GM12878 (cell line): ENCODE results near the gene EXOC7. TPM values are rescaled to one million over a fixed set of nuclear protein-coding genes. Genes with fewer than 3 reads are reported as not detected.

Source experiments
- ATAC-seq: fragments of 200-7000 bp; cut with Tn5 transposase; 3 replicates; pipeline ENCODE4 v1.9.1; 2020; ENCODE audit warnings: mild to moderate bottlenecking, moderate library complexity
- BruUV-seq: library from RNA; stranded (reverse); fragments of 400-500 nt; replicated peaks from 2 replicates; lab custom pipeline; 2021; lab: Mats Ljungman, UMichigan
- CTCF ChIA-PET: fragments of 300-600 bp; sonication (Branson Sonifier 250); formaldehyde crosslinking; extraction: SDS; loops from one replicate; lab custom pipeline; 2021; ENCODE audit warnings: inconsistent platforms; lab: Yijun Ruan, JAX
- POLR2A ChIA-PET: fragments of 350-600 bp; formaldehyde crosslinking; extraction: SDS; loops from one replicate; lab custom pipeline; 2021; ENCODE audit warnings: inconsistent platforms; lab: Charles Lee
- RAD21 ChIA-PET: fragments of 300-600 bp; sonication (Branson Sonifier 250); formaldehyde crosslinking; loops from one replicate; lab custom pipeline; 2023; ENCODE audit warnings: antibody characterized with exemption; ENCODE audit not compliant: unreplicated experiment; lab: Charles Lee
- SMC1A ChIA-PET: fragments of 300-600 bp; sonication (Branson Sonifier 250); formaldehyde crosslinking; loops from one replicate; lab custom pipeline; 2023; ENCODE audit not compliant: unreplicated experiment, uncharacterized antibody; lab: Charles Lee
- DNase-seq: peaks from one replicate; pipeline ENCODE4 v3.0.0-alpha.2; 2011; ENCODE audit warnings: low read depth, low spot score
- FAIRE-seq: peaks from 3 replicates; lab custom pipeline; 2011; peaks lifted over from hg19 to GRCh38; lab: Jason Lieb, UNC
- H2AFZ ChIP-seq: 2 replicates; pipeline ENCODE4 v1.6.0; 2011; ENCODE audit warnings: low read depth, low read length, control low read depth; ENCODE audit not compliant: control insufficient read depth
- H3K27ac ChIP-seq: 2 replicates; pipeline ENCODE4 v1.5.1; 2011; ENCODE audit warnings: control low read depth; ENCODE audit not compliant: control insufficient read depth, insufficient read depth
- H3K27me3 ChIP-seq, 2 experiments: replicated peaks in 1 of 2; 2 replicates each; pipeline versions ENCODE4 v1.6.0 to v1.6.1; 2011; ENCODE audit warnings: low read length in 1 of 2; ENCODE audit not compliant: control insufficient read depth in 2 of 2, insufficient read depth in 2 of 2
- H3K36me3 ChIP-seq, 2 experiments: 2 replicates each; pipeline ENCODE4 v1.5.1; 2011; ENCODE audit warnings: low read length in 1 of 2; ENCODE audit not compliant: control insufficient read depth in 2 of 2, insufficient read depth in 2 of 2
- H3K4me1 ChIP-seq: 2 replicates; pipeline ENCODE4 v1.6.1; 2011; ENCODE audit warnings: mild to moderate bottlenecking, low read length, moderate library complexity, mixed read lengths; ENCODE audit not compliant: control insufficient read depth, insufficient read depth
- H3K4me2 ChIP-seq: 2 replicates; pipeline ENCODE4 v1.6.0; 2011; ENCODE audit warnings: control low read depth; ENCODE audit not compliant: control insufficient read depth, insufficient read depth
- H3K4me3 ChIP-seq: fragments of 200-600 bp; sonication (generic); 2 replicates; pipeline ENCODE4 v1.5.1; 2016
- H3K79me2 ChIP-seq: 2 replicates; pipeline ENCODE4 v1.6.0; 2011; ENCODE audit warnings: low read length; ENCODE audit not compliant: control insufficient read depth, insufficient read depth
- H3K9ac ChIP-seq: 2 replicates; pipeline ENCODE4 v1.8.0; 2011; ENCODE audit warnings: low read length, control low read depth, mixed read lengths; ENCODE audit not compliant: control insufficient read depth, insufficient read depth
- H3K9me3 ChIP-seq: replicated peaks from 3 replicates; pipeline ENCODE4 v1.5.1; 2011; ENCODE audit warnings: mild to moderate bottlenecking, low read length; ENCODE audit not compliant: control insufficient read depth, insufficient read depth
- H4K20me1 ChIP-seq: 2 replicates; pipeline ENCODE4 v1.6.0; 2011; ENCODE audit not compliant: control insufficient read depth, insufficient read depth
- CBFB ChIP-seq: IDR thresholded peaks from 2 replicates; pipeline ENCODE4 v1.6.1; 2016; ENCODE audit warnings: antibody characterized with exemption, low read depth
- CBX3 ChIP-seq: fragments of 200-600 bp; sonication (generic); IDR thresholded peaks from 2 replicates; pipeline ENCODE4 v1.6.1; 2016; ENCODE audit warnings: low read depth, borderline replicate concordance
- ETV6 ChIP-seq, 2 experiments: fragments of 450-650 bp in 1 of 2; IDR thresholded peaks in 1 of 2; conservative IDR thresholded peaks in 1 of 2; 2 replicates each; pipeline ENCODE4 v1.6.1; 2014; ENCODE audit warnings: antibody characterized with exemption in 1 of 2, borderline replicate concordance in 1 of 2, low read depth in 1 of 2, mild to moderate bottlenecking in 1 of 2, moderate library complexity in 1 of 2
- IKZF2 ChIP-seq, 2 experiments: fragments of 450-650 bp; IDR thresholded peaks; 2 replicates each; pipeline ENCODE4 v1.6.1; 2017; ENCODE audit warnings: mild to moderate bottlenecking in 2 of 2, moderate library complexity in 2 of 2
- KAT2A ChIP-seq: conservative IDR thresholded peaks from 2 replicates; pipeline ENCODE4 v1.6.1; 2011; ENCODE audit warnings: low read depth, low read length; ENCODE audit not compliant: control insufficient read depth
- NFYB ChIP-seq: IDR thresholded peaks from 2 replicates; pipeline ENCODE4 v1.6.1; 2011; ENCODE audit warnings: low read depth, mild to moderate bottlenecking, low read length, improper control_type of control experiment, moderate library complexity; ENCODE audit not compliant: insufficient read depth
- PAX5 ChIP-seq: IDR thresholded peaks from 2 replicates; pipeline ENCODE4 v1.6.1; 2011; ENCODE audit warnings: low read depth, low read length, borderline replicate concordance
- RAD51 ChIP-seq: fragments of 450-650 bp; IDR thresholded peaks from 2 replicates; pipeline ENCODE4 v1.6.1; 2016; ENCODE audit warnings: moderate library complexity, mild to moderate bottlenecking, inconsistent platforms
- RB1 ChIP-seq: fragments of 450-650 bp; formaldehyde crosslinking; IDR thresholded peaks from 2 replicates; pipeline ENCODE4 v1.6.1; 2017; ENCODE audit warnings: mild to moderate bottlenecking, borderline replicate concordance
- RBBP5 ChIP-seq: fragments of 200-600 bp; sonication (generic); conservative IDR thresholded peaks from 2 replicates; pipeline ENCODE4 v1.6.1; 2016
- RUNX3 ChIP-seq: IDR thresholded peaks from 2 replicates; pipeline ENCODE4 v1.6.1; 2012; ENCODE audit warnings: low read length, inconsistent platforms
- SP1 ChIP-seq: IDR thresholded peaks from one replicate; pipeline ENCODE4 v1.6.1; 2011; ENCODE audit warnings: low read depth, low read length
- SPI1 ChIP-seq: IDR thresholded peaks from 2 replicates; pipeline ENCODE4 v1.6.1; 2011; ENCODE audit warnings: low read depth, mild to moderate bottlenecking, low read length, moderate library complexity, borderline replicate concordance; ENCODE audit not compliant: insufficient read depth
- STAT3 ChIP-seq: IDR thresholded peaks from 2 replicates; pipeline ENCODE4 v1.6.1; 2011; ENCODE audit warnings: low read depth, low read length, improper control_type of control experiment
- SUPT20H ChIP-seq: IDR thresholded peaks from 2 replicates; pipeline ENCODE4 v1.6.1; 2011; ENCODE audit warnings: low read depth, mild to moderate bottlenecking, low read length, moderate library complexity, borderline replicate concordance; ENCODE audit not compliant: control insufficient read depth
- ZNF384 ChIP-seq: IDR thresholded peaks from 2 replicates; pipeline ENCODE4 v1.6.1; 2012; ENCODE audit warnings: low read depth, mild to moderate bottlenecking, low read length, improper control_type of control experiment, borderline replicate concordance
- WGBS: methylation state at CpG from one replicate; pipeline ENCODE4 v1.1.6; 2016; ENCODE audit warnings: low lambda C conversion rate; ENCODE audit not compliant: insufficient replicate concordance, insufficient coverage; ENCODE audit errors: missing lambda C conversion rate; 5-methylcytosine and 5-hydroxymethylcytosine counted together
- in situ Hi-C: fragments of 300-500 bp; cut with MboI; formaldehyde crosslinking; loops from 9 replicates; pipeline ENCODE4 v1.14.3; 2018; ENCODE audit warnings: mixed read lengths
- intact Hi-C: fragments of 100-400 bp; cut with micrococcal nuclease; formaldehyde crosslinking; loops from one replicate; pipeline ENCODE4 v1.14.2; 2022; ENCODE audit not compliant: unreplicated experiment
- polyA plus RNA-seq, 11 experiments: library from polyadenylated mRNA; depleted of rRNA in 4 of 11; unstranded in 6 of 11; stranded (reverse) in 5 of 11; fragments of >200 nt; fragmentation: Nextera tagmentation in 4 of 11; fragmentation: Illumina TruSeq in 1 of 11; extraction: Ambion mirVana in 4 of 11; extraction: Trizol in 1 of 11; gene quantifications; 1 replicate in 1 of 11; 2 replicates in 10 of 11; pipeline versions ENCODE4 v1.2.1 to v1.2.3, GENCODE V29; 2011 to 2016; ENCODE audit warnings: inconsistent platforms in 2 of 11, missing spikeins in 2 of 11, low read depth in 1 of 11
- total RNA-seq, 4 experiments: library from RNA; depleted of rRNA in 3 of 4; stranded (reverse); fragments of >200 nt in 3 of 4; fragmentation: Illumina TruSeq in 1 of 4; extraction: Trizol in 1 of 4; gene quantifications; 2 replicates each; pipeline versions ENCODE4 v1.2.1 to v1.2.3, GENCODE V29; 2013 to 2021
- TF ChIP-seq, protein P1 (sequence below): IDR thresholded peaks from 2 replicates; pipeline ENCODE4 v1.6.1; 2012; ENCODE audit warnings: low read depth, low read length, improper control_type of control experiment
- TF ChIP-seq, protein P2 (sequence below): fragments of 450-650 bp; formaldehyde crosslinking; IDR thresholded peaks from 2 replicates; pipeline ENCODE4 v1.4.0; 2022; ENCODE audit warnings: mild to moderate bottlenecking, moderate library complexity
- TF ChIP-seq, protein P3 (sequence below): IDR thresholded peaks from 2 replicates; pipeline ENCODE4 v1.6.1; 2011; ENCODE audit warnings: borderline replicate concordance, low read depth, mild to moderate bottlenecking, moderate library complexity, mixed read lengths, low read length; ENCODE audit not compliant: insufficient read depth; ENCODE audit errors: extremely low read length
- TF ChIP-seq, protein P4 (sequence below): IDR thresholded peaks from 2 replicates; pipeline ENCODE4 v1.6.1; 2012; ENCODE audit warnings: low read depth, low read length, improper control_type of control experiment

The EXOC7 gene
- total and polyA plus RNA-seq, 10 of the 15 experiments (the other 5 are each of a cell fraction or from before 2014, with no cell fraction given), result 18.8 to 71.3 (median 48.2) TPM

DNA sequence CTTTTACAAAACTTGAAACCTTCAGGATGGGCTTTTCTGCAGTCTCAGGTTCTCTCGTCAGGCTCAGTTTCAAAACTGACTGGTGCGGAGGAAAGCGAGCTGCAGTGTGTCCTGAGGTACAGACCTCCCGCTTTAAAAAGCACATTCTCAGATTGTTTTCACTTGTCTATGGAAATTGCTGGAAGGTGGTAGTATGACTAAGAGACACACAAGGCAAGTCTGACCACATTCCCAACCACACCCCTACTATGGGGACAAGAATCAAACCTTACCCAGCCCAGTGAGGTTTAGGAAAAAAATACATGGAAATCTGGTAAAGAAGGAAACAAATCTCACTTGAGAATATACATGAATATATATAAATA lies 49.5 kb downstream of the EXOC7 start:
- Histone ChIP-seq H3K9me3 (no peaks in the 10 kb centered on the region), H3K27ac (no peak overlapping the region), H3K4me2 (no peak overlapping the region), H2AFZ (no peak overlapping the region), H3K27me3 (no peaks in the 10 kb centered on the region), H4K20me1 (no peaks in the 10 kb centered on the region), H3K36me3 (peaks cover 20 to 36% of the 10 kb centered on the region in 2 experiments; a peak in 3 of 4 replicates), H3K4me3 (no peak overlapping the region), H3K79me2 (no peaks in the 10 kb centered on the region), H3K4me1 (no peaks in the 10 kb centered on the region), H3K9ac (no peak overlapping the region)
- POLR2A ChIA-PET, result no interaction called here
- in situ Hi-C loops (no loop called here), intact Hi-C loops (no loop called here)
- BruUV-seq, result no TSS peak
- FAIRE-seq (no peak), DNase-seq (no peak), ATAC-seq (no peak)
- RAD21 ChIA-PET, result no interaction called here
- no peak for TF ChIP-seq NFYB
- no peak for TF ChIP-seq KAT2A
- TF ChIP-seq IKZF2 (IDR thresholded peaks at IDR 0.05), result no peak
- TF ChIP-seq, protein P1, sequence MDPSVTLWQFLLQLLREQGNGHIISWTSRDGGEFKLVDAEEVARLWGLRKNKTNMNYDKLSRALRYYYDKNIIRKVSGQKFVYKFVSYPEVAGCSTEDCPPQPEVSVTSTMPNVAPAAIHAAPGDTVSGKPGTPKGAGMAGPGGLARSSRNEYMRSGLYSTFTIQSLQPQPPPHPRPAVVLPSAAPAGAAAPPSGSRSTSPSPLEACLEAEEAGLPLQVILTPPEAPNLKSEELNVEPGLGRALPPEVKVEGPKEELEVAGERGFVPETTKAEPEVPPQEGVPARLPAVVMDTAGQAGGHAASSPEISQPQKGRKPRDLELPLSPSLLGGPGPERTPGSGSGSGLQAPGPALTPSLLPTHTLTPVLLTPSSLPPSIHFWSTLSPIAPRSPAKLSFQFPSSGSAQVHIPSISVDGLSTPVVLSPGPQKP, result no peak
- TF ChIP-seq RB1, result no peak
- no peak for TF ChIP-seq RAD51
- no peak for TF ChIP-seq RBBP5
- TF ChIP-seq STAT3, result no peak
- TF ChIP-seq SUPT20H, result no peak
- TF ChIP-seq CBX3, result no peak
- TF ChIP-seq, protein P2, sequence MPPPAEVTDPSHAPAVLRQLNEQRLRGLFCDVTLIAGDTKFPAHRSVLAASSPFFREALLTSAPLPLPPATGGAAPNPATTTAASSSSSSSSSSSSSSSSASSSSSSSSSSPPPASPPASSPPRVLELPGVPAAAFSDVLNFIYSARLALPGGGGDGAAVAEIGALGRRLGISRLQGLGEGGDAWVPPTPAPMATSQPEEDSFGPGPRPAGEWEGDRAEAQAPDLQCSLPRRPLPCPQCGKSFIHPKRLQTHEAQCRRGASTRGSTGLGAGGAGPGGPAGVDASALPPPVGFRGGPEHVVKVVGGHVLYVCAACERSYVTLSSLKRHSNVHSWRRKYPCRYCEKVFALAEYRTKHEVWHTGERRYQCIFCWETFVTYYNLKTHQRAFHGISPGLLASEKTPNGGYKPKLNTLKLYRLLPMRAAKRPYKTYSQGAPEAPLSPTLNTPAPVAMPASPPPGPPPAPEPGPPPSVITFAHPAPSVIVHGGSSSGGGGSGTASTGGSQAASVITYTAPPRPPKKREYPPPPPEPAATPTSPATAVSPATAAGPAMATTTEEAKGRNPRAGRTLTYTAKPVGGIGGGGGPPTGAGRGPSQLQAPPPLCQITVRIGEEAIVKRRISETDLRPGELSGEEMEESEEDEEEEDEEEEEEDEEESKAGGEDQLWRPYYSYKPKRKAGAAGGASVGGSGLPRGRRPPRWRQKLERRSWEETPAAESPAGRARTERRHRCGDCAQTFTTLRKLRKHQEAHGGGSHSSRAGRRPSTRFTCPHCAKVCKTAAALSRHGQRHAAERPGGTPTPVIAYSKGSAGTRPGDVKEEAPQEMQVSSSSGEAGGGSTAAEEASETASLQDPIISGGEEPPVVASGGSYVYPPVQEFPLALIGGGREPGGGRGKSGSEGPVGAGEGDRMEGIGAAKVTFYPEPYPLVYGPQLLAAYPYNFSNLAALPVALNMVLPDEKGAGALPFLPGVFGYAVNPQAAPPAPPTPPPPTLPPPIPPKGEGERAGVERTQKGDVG (CRISPR knock-in tag), result no peak
- no peak for TF ChIP-seq RUNX3
- TF ChIP-seq CBFB, result no peak
- no peak for TF ChIP-seq SP1
- no peak for TF ChIP-seq SPI1
- TF ChIP-seq, protein P3, sequence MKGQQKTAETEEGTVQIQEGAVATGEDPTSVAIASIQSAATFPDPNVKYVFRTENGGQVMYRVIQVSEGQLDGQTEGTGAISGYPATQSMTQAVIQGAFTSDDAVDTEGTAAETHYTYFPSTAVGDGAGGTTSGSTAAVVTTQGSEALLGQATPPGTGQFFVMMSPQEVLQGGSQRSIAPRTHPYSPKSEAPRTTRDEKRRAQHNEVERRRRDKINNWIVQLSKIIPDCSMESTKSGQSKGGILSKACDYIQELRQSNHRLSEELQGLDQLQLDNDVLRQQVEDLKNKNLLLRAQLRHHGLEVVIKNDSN, result no peak
- TF ChIP-seq PAX5, result no peak
- TF ChIP-seq ZNF384, result no peak
- TF ChIP-seq, protein P4, sequence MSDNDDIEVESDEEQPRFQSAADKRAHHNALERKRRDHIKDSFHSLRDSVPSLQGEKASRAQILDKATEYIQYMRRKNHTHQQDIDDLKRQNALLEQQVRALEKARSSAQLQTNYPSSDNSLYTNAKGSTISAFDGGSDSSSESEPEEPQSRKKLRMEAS, result no peak
- no peak for TF ChIP-seq ETV6 (conservative IDR thresholded peaks at IDR 0.05 in 1 of 2, IDR thresholded peaks at IDR 0.05 in 1 of 2; ENCODE audit: borderline replicate concordance in 1 of 2, low read depth in 1 of 2)
- 94% methylated on average over 4 of the region's 4 CpGs for WGBS
- CTCF ChIA-PET, result interaction anchor here (1.8 kb wide), 1 partner anchor 42 kb away, joined by 4 read pairs; no protein-coding TSS in a partner anchor
- SMC1A ChIA-PET, result interaction anchor here (0.9 kb wide), 1 partner anchor 10 kb away, joined by 3 read pairs; no protein-coding TSS in a partner anchor
